Measurements from ENCODE around the gene RBBP8NL. TPM values are rescaled to one million over a fixed set of nuclear protein-coding genes. Genes with fewer than 3 reads are reported as not detected.
A peak's percentile ranks its signal among the peaks of the same experiment; 100 is the strongest.

RBBP8NL gene
- total and polyA plus RNA-seq, 9 of the 15 experiments (the other 6 are each of a cell fraction or from before 2014, with no cell fraction given): not detected

DNA sequence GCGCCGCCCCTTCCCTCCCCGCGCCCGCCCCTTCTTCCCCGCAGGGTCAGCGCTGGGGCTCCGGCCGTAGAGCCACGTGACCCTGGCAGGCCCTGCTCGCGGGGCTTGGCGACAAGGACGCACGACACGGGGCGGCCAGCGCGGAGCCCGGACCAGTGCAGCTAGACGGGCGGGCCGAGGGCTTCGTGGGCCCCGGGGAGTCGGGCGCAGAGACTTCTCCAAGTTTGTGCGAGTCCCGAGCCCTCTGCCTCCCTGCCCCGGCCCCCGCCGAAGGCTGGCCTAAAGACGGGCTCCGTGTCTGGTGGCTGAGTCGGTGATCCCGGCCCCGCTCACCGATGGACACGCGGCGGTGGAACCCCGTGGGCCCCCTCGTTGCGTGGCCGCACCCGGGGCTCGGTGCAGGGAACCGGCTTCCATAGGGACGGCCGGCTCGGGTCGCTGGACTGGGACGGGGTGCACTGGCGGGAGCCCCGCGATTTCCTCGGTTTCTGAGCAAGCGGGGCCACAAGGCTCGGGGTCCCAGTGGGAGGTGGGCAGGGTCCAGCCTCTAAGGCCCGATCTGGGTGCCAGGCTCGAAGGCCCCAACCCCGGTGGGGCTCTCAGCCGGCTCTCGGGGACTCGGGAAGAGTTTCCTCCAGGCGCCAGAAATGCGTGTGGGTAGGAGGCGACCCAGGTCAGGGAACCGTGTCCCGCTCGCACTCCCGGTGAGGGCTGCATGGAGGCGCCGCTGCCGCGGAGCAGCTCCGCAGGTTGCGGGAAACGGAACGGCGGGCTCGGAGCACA is 48.9 kb upstream of the RBBP8NL start (continued):
- no peak for TF ChIP-seq ZNF124 (CRISPR knock-in tag; IDR thresholded peaks at IDR 0.05)
- no peak; the same call in 1 of the 2 replicates for TF ChIP-seq E2F4 (CRISPR knock-in tag; IDR thresholded peaks at IDR 0.05; ENCODE audit: low read depth)
- TF ChIP-seq RREB1 (CRISPR knock-in tag; IDR thresholded peaks at IDR 0.05): no peak
- no peak for TF ChIP-seq ZNF347 (CRISPR knock-in tag; IDR thresholded peaks at IDR 0.05; ENCODE audit: low read depth)
- no peak for TF ChIP-seq SREBF1 (IDR thresholded peaks at IDR 0.05; ENCODE audit: borderline replicate concordance, low read depth, low read length)
- TF ChIP-seq, protein P1, sequence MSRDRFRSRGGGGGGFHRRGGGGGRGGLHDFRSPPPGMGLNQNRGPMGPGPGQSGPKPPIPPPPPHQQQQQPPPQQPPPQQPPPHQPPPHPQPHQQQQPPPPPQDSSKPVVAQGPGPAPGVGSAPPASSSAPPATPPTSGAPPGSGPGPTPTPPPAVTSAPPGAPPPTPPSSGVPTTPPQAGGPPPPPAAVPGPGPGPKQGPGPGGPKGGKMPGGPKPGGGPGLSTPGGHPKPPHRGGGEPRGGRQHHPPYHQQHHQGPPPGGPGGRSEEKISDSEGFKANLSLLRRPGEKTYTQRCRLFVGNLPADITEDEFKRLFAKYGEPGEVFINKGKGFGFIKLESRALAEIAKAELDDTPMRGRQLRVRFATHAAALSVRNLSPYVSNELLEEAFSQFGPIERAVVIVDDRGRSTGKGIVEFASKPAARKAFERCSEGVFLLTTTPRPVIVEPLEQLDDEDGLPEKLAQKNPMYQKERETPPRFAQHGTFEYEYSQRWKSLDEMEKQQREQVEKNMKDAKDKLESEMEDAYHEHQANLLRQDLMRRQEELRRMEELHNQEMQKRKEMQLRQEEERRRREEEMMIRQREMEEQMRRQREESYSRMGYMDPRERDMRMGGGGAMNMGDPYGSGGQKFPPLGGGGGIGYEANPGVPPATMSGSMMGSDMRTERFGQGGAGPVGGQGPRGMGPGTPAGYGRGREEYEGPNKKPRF (IDR thresholded peaks at IDR 0.05; ENCODE audit: low read depth, low read length): no peak
- TF ChIP-seq E2F6 (IDR thresholded peaks at IDR 0.05; ENCODE audit: borderline replicate concordance in 1 of 2, extremely low read depth in 1 of 2, insufficient read depth in 1 of 2, insufficient read length in 1 of 2, low read depth in 1 of 2, low read length in 1 of 2, poor library complexity in 1 of 2, severe bottlenecking in 1 of 2): peak; percentile 37 to 84
- no peak for TF ChIP-seq WHSC1 (IDR thresholded peaks at IDR 0.05; ENCODE audit: low read length)
- no peak for TF ChIP-seq TAF1 (IDR thresholded peaks at IDR 0.05; ENCODE audit: control insufficient read depth, extremely low read depth, insufficient read depth, low read length, severe bottlenecking)
- no peak for TF ChIP-seq RFX7 (CRISPR knock-in tag; IDR thresholded peaks at IDR 0.05)
- no peak for TF ChIP-seq HEY1 (CRISPR knock-in tag; IDR thresholded peaks at IDR 0.05; ENCODE audit: borderline replicate concordance)
- no peak for TF ChIP-seq RAD21 (CRISPR knock-in tag; conservative IDR thresholded peaks at IDR 0.05 in 1 of 2, IDR thresholded peaks at IDR 0.05 in 1 of 2)
- TF ChIP-seq ETS2 (tag; IDR thresholded peaks at IDR 0.05; ENCODE audit: borderline replicate concordance, poor library complexity, severe bottlenecking): no peak
- no peak for TF ChIP-seq MYC (IDR thresholded peaks at IDR 0.05; ENCODE audit: low read depth, low read length)
- TF ChIP-seq MYC (CRISPR knock-in tag; IDR thresholded peaks at IDR 0.05; ENCODE audit: borderline replicate concordance, low read depth): no peak

Measured in K562 (cell line).